ENCODE results near the gene MMP12.

DNA sequence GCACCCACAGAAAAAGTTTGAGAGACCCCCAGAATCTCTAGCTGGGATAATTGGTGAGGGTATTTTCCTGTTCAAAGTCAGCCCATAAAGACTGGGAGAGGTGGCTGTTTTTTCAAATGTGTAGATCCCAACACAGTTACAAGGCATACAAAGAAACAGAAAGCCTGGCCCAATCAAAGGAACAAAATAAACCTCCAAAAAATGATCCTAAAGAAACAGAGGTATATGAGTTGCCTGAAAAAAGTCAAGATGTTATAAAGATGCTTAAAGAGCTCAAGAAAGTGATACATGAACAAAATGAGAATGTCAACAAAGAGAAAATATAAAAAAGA is 40.2 kb upstream of the MMP12 start:
- TF ChIP-seq, protein P1, sequence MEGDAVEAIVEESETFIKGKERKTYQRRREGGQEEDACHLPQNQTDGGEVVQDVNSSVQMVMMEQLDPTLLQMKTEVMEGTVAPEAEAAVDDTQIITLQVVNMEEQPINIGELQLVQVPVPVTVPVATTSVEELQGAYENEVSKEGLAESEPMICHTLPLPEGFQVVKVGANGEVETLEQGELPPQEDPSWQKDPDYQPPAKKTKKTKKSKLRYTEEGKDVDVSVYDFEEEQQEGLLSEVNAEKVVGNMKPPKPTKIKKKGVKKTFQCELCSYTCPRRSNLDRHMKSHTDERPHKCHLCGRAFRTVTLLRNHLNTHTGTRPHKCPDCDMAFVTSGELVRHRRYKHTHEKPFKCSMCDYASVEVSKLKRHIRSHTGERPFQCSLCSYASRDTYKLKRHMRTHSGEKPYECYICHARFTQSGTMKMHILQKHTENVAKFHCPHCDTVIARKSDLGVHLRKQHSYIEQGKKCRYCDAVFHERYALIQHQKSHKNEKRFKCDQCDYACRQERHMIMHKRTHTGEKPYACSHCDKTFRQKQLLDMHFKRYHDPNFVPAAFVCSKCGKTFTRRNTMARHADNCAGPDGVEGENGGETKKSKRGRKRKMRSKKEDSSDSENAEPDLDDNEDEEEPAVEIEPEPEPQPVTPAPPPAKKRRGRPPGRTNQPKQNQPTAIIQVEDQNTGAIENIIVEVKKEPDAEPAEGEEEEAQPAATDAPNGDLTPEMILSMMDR (IDR thresholded peaks at IDR 0.05) = no peak
- TF ChIP-seq POLR2A (IDR thresholded peaks at IDR 0.05) = no peak

Measured in right lobe of liver (tissue), 4 donors.